Stimulated activated CD4-positive, alpha-beta T cell treated with anti-CD3 and anti-CD28 coated beads, Interleukin-1b, Interleukin-23, amount 100 ng/mL, for 4 hours (primary cell): ENCODE measurements around the gene RBBP8.
A peak's percentile ranks its signal among the peaks of the same experiment; 100 is the strongest.

Experiments
- DNase-seq, 2 donors: peaks; one replicate each; pipeline ENCODE4 v3.0.0-alpha.2; 2020; ENCODE audit warnings: low read depth in 2 of 2

RBBP8 gene

GRCh38 chr18:23059541-23060465, 126.7 kb downstream of the RBBP8 start:
- no peak for DNase-seq

- no peak for DNase-seq
These were observed 128.9 kb downstream of the RBBP8 start for GRCh38 chr18:23062011-23062410.

- no peak for DNase-seq
These were observed 130.4 kb downstream of the RBBP8 start for GRCh38 chr18:23063502-23063901.

GRCh38 chr18:23065234-23065806, 132.2 kb downstream of the RBBP8 start:
- DNase-seq, result no peak

- no peak for DNase-seq
These were observed 132.9 kb downstream of the RBBP8 start for GRCh38 chr18:23066060-23066459.

GRCh38 chr18:23066504-23067039, 133.4 kb downstream of the RBBP8 start:
- DNase-seq, result no peak

- DNase-seq, result no peak
These were observed 134.1 kb downstream of the RBBP8 start for GRCh38 chr18:23067236-23067635.

- DNase-seq, result no peak
These were observed 134.9 kb downstream of the RBBP8 start for GRCh38 chr18:23068011-23068410.

GRCh38 chr18:23068570-23069310, 135.6 kb downstream of the RBBP8 start:
- DNase-seq, result no peak

GRCh38 chr18:23069481-23069880, 136.4 kb downstream of the RBBP8 start:
- peak in 1 of 2 donors; percentile 14 for DNase-seq

GRCh38 chr18:23069898-23070297, 136.8 kb downstream of the RBBP8 start:
- no peak for DNase-seq

- peak; percentile 34 to 70 for DNase-seq
These were observed 138.2 kb downstream of the RBBP8 start for GRCh38 chr18:23071285-23071684.

GRCh38 chr18:23072079-23072478, 139.0 kb downstream of the RBBP8 start:
- no peak for DNase-seq

- DNase-seq, result no peak
These were observed 141.0 kb downstream of the RBBP8 start for GRCh38 chr18:23073996-23074606.
